Vein endothelial cell (primary cell): Measurements from ENCODE around the gene HIF1A. TPM values are rescaled to one million over a fixed set of nuclear protein-coding genes. Genes with fewer than 3 reads are reported as not detected.

Experiments used
- total RNA-seq: library from RNA; depleted of rRNA; stranded (reverse); fragments of >200 nt; gene quantifications from 2 replicates; pipeline ENCODE4 v1.2.3, GENCODE V29; 2012

The HIF1A gene
- 187 and 293 TPM in 2 replicates for total RNA-seq

DNA sequence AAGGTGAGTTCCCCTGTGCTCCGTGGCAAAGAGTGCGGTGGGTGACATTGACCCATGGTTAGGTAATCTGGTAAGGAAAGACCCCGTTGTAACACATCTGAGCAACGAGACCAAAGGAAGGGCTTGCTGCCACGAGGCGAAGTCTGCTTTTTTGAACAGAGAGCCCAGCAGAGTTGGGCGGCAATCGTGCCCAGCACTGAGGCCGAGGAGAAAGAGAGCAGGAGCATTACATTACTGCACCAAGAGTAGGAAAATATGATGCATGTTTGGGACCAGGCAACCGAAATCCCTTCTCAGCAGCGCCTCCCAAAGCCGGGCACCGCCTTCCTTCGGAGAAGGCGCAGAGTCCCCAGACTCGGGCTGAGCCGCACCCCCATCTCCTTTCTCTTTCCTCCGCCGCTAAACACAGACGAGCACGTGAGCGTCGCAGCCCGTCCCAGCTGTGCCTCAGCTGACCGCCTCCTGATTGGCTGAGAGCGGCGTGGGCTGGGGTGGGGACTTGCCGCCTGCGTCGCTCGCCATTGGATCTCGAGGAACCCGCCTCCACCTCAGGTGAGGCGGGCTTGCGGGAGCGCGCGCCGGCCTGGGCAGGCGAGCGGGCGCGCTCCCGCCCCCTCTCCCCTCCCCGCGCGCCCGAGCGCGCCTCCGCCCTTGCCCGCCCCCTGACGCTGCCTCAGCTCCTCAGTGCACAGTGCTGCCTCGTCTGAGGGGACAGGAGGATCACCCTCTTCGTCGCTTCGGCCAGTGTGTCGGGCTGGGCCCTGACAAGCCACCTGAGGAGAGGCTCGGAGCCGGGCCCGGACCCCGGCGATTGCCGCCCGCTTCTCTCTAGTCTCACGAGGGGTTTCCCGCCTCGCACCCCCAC lies at the start of gene HIF1A:
Gene HIF1A (plus strand): TSS at position 684 of the 865 bp plus-strand sequence. CDS start 292 bp downstream, outside the sequence.

DNA sequence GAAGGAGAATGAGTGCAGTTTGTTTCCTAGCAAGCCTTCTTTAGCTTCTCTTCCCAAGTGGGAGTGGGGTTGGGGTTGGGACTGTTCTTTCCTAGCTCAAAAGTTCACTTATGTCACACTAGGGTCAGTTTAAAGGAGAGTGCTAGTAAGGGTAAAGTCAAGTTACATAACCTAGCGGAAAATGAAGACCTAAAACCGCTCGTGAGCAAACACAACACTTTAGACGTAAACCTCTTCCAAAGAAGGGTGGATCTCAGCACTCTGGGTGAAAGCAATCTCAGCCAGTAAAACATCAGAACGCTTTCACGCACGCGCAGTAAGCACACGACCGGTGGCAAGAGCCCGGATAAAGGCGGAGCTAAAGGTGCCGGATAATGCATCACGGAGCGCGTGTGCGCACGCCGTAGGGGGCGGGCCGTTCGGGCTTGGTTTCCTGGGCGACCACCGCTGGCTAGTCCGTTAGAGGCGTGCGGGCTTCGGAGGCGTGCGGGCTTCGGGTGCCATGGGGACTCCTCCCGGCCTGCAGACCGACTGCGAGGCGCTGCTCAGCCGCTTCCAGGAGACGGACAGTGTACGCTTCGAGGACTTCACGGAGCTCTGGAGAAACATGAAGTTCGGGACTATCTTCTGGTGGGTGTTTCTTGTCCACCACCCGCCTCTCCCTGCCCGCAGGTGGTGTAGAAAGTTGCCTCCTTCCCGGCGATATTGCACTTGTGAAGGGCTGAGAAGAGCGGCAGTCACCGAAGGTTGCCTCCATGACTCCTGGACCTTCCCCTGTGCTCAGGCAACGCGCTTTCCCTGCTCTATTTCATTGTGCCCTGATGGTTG lies 66.9 kb downstream of the HIF1A start, which contains the start of gene SNAPC1:
Gene SNAPC1 (plus strand): TSS at position 462 of the 828 bp plus-strand sequence. CDS start 41 bp downstream, at position 503.

Other genes starting within 250 kb of the HIF1A start
- 17.8 and 39.8 TPM in 2 replicates for gene SNAPC1, start 66.9 kb downstream of the HIF1A start, total RNA-seq
- under 0.01 and 0.19 TPM in 2 replicates for gene SYT16, start 117.2 kb downstream of the HIF1A start, total RNA-seq